ENCODE results near the gene IRX5. TPM values are rescaled to one million over a fixed set of nuclear protein-coding genes. Genes with fewer than 3 reads are reported as not detected.

IRX5 gene
- total RNA-seq, 3 donors from 2014 or later (not counting 1 experiment from before 2014, with no cell fraction given): not detected

DNA sequence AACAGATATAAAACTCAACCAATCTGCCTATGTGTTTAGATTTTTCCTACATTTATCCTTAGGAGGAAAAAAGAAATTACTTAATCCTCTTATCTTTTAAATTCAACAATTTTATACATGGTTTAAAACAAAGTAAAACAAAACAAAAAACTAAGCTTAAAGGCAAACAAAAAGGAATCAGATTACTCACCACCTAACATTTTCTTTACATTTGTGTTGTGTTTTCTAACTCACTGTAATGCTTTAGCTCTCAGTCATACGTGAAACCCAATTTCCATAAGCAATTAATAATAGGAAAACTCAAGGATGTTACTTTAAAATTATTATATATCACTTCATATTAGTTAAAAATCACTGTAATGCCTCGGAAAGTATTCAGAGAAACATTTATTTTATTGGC, 6.7 kb upstream of the IRX5 start:
- peaks cover 26 to 62% of the 10 kb centered on the region in 2 donors for H3K27me3 Mint-ChIP-seq (ENCODE audit: low read depth in 2 of 2)
- H3K27me3 ChIP-seq (ENCODE audit: control insufficient read depth, insufficient read depth, low read length): peaks cover 49% of the 10 kb centered on the region
- H3K4me1 Mint-ChIP-seq: peaks cover 13 to 15% of the 10 kb centered on the region in 2 donors
- ATAC-seq (no peak), DNase-seq (no peak)
- H3K9me3 ChIP-seq (ENCODE audit: control insufficient read depth, insufficient read depth, low read length): no peaks in the 10 kb centered on the region
- no CpG with 5 or more reads among the region's 2 CpGs for WGBS (ENCODE audit: insufficient coverage)
- H3K36me3 Mint-ChIP-seq: peaks cover 14% of the 10 kb centered on the region
- no peak for TF ChIP-seq CTCF (IDR thresholded peaks at IDR 0.05)
- peaks cover 5% of the 10 kb centered on the region for H3K4me1 ChIP-seq (ENCODE audit: control insufficient read depth, insufficient read depth, low read length)
- H3K9me3 Mint-ChIP-seq: no peaks in the 10 kb centered on the region
- H3K36me3 ChIP-seq (ENCODE audit: control insufficient read depth, insufficient read depth, low read length): no peaks in the 10 kb centered on the region
- H3K4me3 Mint-ChIP-seq: no peak overlapping the region
- H3K4me3 ChIP-seq (ENCODE audit: low read length): no peak overlapping the region
- no peak overlapping the region for H3K27ac Mint-ChIP-seq
- intact Hi-C loops (cut with micrococcal nuclease): no loop called here
- no peak overlapping the region for H3K27ac ChIP-seq (ENCODE audit: low read length)

GRCh38 chr16:54926166-54926838, 4.4 kb upstream of the IRX5 start:
- no peaks in the 10 kb centered on the region for H3K9me3 Mint-ChIP-seq
- no peaks in the 10 kb centered on the region for H3K9me3 ChIP-seq (ENCODE audit: control insufficient read depth, insufficient read depth, low read length)
- 78% methylated on average over 2 of the region's 4 CpGs for WGBS (ENCODE audit: insufficient coverage)
- DNase-seq: no peak
- peaks cover 54% of the 10 kb centered on the region for H3K27me3 ChIP-seq (ENCODE audit: control insufficient read depth, insufficient read depth, low read length)
- no peaks in the 10 kb centered on the region for H3K36me3 ChIP-seq (ENCODE audit: control insufficient read depth, insufficient read depth, low read length)
- peaks cover 37 to 62% of the 10 kb centered on the region in 2 donors for H3K27me3 Mint-ChIP-seq (ENCODE audit: low read depth in 2 of 2)
- ATAC-seq: no peak
- H3K27ac Mint-ChIP-seq: no peak overlapping the region
- no peak for TF ChIP-seq CTCF (IDR thresholded peaks at IDR 0.05)
- peaks cover 23 to 30% of the 10 kb centered on the region in 2 donors for H3K4me1 Mint-ChIP-seq
- H3K4me3 Mint-ChIP-seq: no peak overlapping the region
- H3K27ac ChIP-seq (ENCODE audit: low read length): no peak overlapping the region
- intact Hi-C loops (cut with micrococcal nuclease): no loop called here
- peaks cover 22% of the 10 kb centered on the region for H3K4me1 ChIP-seq (ENCODE audit: control insufficient read depth, insufficient read depth, low read length)
- no peak overlapping the region for H3K4me3 ChIP-seq (ENCODE audit: low read length)
- H3K36me3 Mint-ChIP-seq: peaks cover 14% of the 10 kb centered on the region

GRCh38 chr16:54927125-54928015, 3.3 kb upstream of the IRX5 start:
- no peak for ATAC-seq

More at GRCh38 chr16:54927125-54928015, 3.3 kb upstream of the IRX5 start:
- DNase-seq: no peak
- Histone ChIP-seq H3K27me3 (ENCODE audit: control insufficient read depth, insufficient read depth, low read length) (peaks cover 63% of the 10 kb centered on the region), H3K4me3 (ENCODE audit: low read length) (no peak overlapping the region), H3K27ac (ENCODE audit: low read length) (no peak overlapping the region), H3K36me3 (ENCODE audit: control insufficient read depth, insufficient read depth, low read length) (no peaks in the 10 kb centered on the region), H3K4me1 (ENCODE audit: control insufficient read depth, insufficient read depth, low read length) (peaks cover 32% of the 10 kb centered on the region), H3K9me3 (ENCODE audit: control insufficient read depth, insufficient read depth, low read length) (peaks cover 5% of the 10 kb centered on the region)
- H3K27me3 Mint-ChIP-seq (ENCODE audit: low read depth in 2 of 2): peaks cover 44 to 58% of the 10 kb centered on the region in 2 donors
- no peaks in the 10 kb centered on the region for H3K9me3 Mint-ChIP-seq
- WGBS (ENCODE audit: insufficient coverage): 36% methylated on average over 7 of the region's 13 CpGs
- H3K27ac Mint-ChIP-seq: peak overlapping the region; percentile 7 to 68
- H3K4me1 Mint-ChIP-seq: peaks cover 23 to 37% of the 10 kb centered on the region in 2 donors
- H3K36me3 Mint-ChIP-seq: peaks cover 14% of the 10 kb centered on the region
- H3K4me3 Mint-ChIP-seq: peak overlapping the region; percentile 94
- no peak for TF ChIP-seq CTCF (IDR thresholded peaks at IDR 0.05)
- intact Hi-C loops (cut with micrococcal nuclease): no loop called here
